Measurements from ENCODE around the gene JAK1. TPM values are rescaled to one million over a fixed set of nuclear protein-coding genes. Genes with fewer than 3 reads are reported as not detected.
A peak's percentile ranks its signal among the peaks of the same experiment; 100 is the strongest.

Gene JAK1
- total and polyA plus RNA-seq, 2 donors (not counting 3 experiments of a cell fraction or from before 2014, with no cell fraction given): 68.8 to 177 TPM

- no TSS peak for BruUV-seq (replicated peaks)
- intact Hi-C loops (cut with micrococcal nuclease) (no loop called here), dilution Hi-C loops (cut with MboI; ENCODE audit: extremely low pct_ligation_motif_present, low sequenced_read_pairs) (no loop called here)
- Histone ChIP-seq H3K36me3 (ENCODE audit: control insufficient read depth in 2 of 2, extremely low read depth in 1 of 2, insufficient read depth in 2 of 2, low read length in 2 of 2) (no peaks in the 10 kb centered on the region), H4K20me1 (replicated peaks; ENCODE audit: control insufficient read depth, extremely low read depth, insufficient read depth, low read length) (no peaks in the 10 kb centered on the region), H3K9ac (replicated peaks; ENCODE audit: extremely low read depth, insufficient read depth, low read length) (peak overlapping the region; percentile 28), H3K27me3 (ENCODE audit: control insufficient read depth in 2 of 2, insufficient read depth in 2 of 2, low read length in 2 of 2) (no peaks in the 10 kb centered on the region), H3K79me2 (ENCODE audit: control insufficient read depth, insufficient read depth, low read length) (peaks cover 93% of the 10 kb centered on the region), H3K9me3 (replicated peaks; ENCODE audit: control insufficient read depth, insufficient read depth, low read length) (no peaks in the 10 kb centered on the region), H2AFZ (ENCODE audit: low read depth, low read length) (no peak overlapping the region), H3K9me1 (replicated peaks; ENCODE audit: control insufficient read depth, extremely low read depth, insufficient read depth, low read length) (no peaks in the 10 kb centered on the region), H3K27ac (ENCODE audit: insufficient read depth, low read depth, low read length) (peak overlapping the region; percentile 31), H3K4me2 (ENCODE audit: insufficient read depth, low read length) (peak overlapping the region; percentile 54), H3K4me1 (ENCODE audit: control insufficient read depth, extremely low read depth, insufficient read depth, low read length) (peaks cover 43% of the 10 kb centered on the region), H3K4me3 (replicated peaks in 1 of 3; ENCODE audit: insufficient read depth in 1 of 3, low read depth in 1 of 3, low read length in 3 of 3) (no peak overlapping the region)
- ChIA-PET POLR2A (no interaction called here), CTCF (no interaction called here)
- DNase-seq (ENCODE audit: low read depth, low spot score) (peak; percentile 63), FAIRE-seq (peak; percentile 26)
- TF ChIP-seq JUN (IDR thresholded peaks at IDR 0.05; ENCODE audit: borderline replicate concordance, insufficient read depth, insufficient read length, low read depth) (no peak), CTCF (IDR thresholded peaks at IDR 0.05; ENCODE audit: extremely low read depth in 1 of 2, insufficient read depth in 1 of 2, low read depth in 1 of 2, low read length in 2 of 2) (no peak), POLR2A (IDR thresholded peaks at IDR 0.05; ENCODE audit: low read depth, low read length) (no peak), EZH2 (IDR thresholded peaks at IDR 0.05; ENCODE audit: borderline replicate concordance, low read depth, low read length, severe bottlenecking) (no peak), FOS (IDR thresholded peaks at IDR 0.05; ENCODE audit: borderline replicate concordance, insufficient read depth, low read length) (no peak), MAX (IDR thresholded peaks at IDR 0.05; ENCODE audit: insufficient read depth, insufficient read length) (no peak), GATA2 (IDR thresholded peaks at IDR 0.05; ENCODE audit: insufficient read depth, insufficient read length, low read depth, low read length) (no peak), POLR2AphosphoS5 (IDR thresholded peaks at IDR 0.05; ENCODE audit: insufficient read depth, low read depth, low read length) (no peak), MYC (IDR thresholded peaks at IDR 0.05; ENCODE audit: low read depth, low read length) (no peak)
Measured at GRCh38 chr1:64891448-64891825, 74.9 kb downstream of the JAK1 start.

All from endothelial cell of umbilical vein (primary cell).